ENCODE data around the gene GALNT2. TPM values are rescaled to one million over a fixed set of nuclear protein-coding genes. Genes with fewer than 3 reads are reported as not detected.

GALNT2 gene
- total RNA-seq (2014; rRNA removed; shearing (Covaris generic)), result 44.2 and 47.0 TPM in 2 replicates
- polyA plus RNA-seq (2014; cell fraction: nucleus; rRNA removed), result 74.8 and 101 TPM in 2 replicates

- peak; percentile 87 for DNase-seq (ENCODE audit: extremely low read depth, low read depth)
These were observed at the start of gene GALNT2 for GRCh38 chr1:230066466-230067404. Gene GALNT2, plus strand, starts transcription at chr1:230067238. Its CDS starts 43 bp downstream, at chr1:230067281.

- no peak for DNase-seq (ENCODE audit: extremely low read depth, low read depth)
These were observed 46.6 kb upstream of the GALNT2 start for GRCh38 chr1:230020451-230020850.

GRCh38 chr1:230022666-230023380 lies 44.2 kb upstream of the GALNT2 start:
- DNase-seq (ENCODE audit: extremely low read depth, low read depth), result no peak

DNA sequence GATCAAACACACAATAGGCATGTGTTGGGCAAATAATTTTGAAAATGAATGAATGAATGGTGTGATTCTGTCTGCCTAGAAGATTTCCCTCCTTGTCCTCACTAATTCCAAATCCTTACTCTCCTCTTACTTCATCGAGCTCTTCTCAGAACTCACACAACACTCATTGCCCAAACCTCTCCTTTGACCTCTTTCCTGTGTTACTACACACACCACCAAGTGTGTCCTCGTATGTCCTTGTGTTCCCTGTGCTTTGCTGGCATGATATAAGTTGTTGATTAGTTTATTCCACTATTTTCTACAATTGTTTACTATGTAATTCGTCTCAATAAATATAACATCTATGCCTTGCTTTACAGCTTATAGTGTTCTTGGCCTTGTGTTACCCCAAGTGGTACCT lies 41.4 kb upstream of the GALNT2 start:
- DNase-seq (ENCODE audit: extremely low read depth, low read depth), result no peak

DNA sequence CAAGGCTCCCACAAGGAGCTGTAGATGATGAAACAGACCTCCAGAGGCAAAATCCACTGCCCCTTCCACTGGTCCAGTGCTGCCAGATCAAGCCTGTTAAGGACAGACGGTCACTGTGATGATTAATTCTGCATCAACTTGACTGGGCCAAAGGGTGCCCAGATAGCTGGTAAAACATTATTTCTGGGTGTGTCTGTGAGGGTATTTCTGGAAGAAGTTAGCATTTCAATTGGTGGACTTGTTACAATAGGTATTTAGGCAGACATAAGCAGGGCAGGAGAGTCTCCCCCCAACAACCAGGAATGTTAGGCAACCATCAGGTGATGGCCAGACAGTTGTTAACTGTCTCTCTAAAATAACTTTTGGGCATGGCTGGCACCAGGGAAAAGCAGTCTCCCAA lies 40.9 kb upstream of the GALNT2 start:
- no peak for DNase-seq (ENCODE audit: extremely low read depth, low read depth)

DNA sequence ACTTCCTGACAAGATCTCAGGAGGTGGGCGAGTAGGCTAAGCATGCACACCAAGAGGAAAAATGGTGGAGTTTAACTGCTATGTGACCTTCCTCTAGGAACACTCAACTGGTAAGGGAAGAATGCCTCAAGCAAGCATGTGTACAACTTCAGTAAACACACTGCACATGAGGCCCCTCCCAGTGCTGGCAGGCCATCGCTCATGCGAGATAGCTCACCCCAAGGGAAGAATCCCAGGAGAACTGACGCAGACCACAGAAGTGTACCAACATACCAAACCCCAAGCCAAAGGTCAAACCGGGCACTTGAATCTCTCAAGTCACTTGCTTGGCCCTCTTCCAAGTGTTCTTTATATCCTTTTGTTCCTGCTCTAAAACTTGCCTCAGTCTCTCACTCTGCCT lies 40.5 kb upstream of the GALNT2 start:
- no peak for DNase-seq (ENCODE audit: extremely low read depth, low read depth)

DNA sequence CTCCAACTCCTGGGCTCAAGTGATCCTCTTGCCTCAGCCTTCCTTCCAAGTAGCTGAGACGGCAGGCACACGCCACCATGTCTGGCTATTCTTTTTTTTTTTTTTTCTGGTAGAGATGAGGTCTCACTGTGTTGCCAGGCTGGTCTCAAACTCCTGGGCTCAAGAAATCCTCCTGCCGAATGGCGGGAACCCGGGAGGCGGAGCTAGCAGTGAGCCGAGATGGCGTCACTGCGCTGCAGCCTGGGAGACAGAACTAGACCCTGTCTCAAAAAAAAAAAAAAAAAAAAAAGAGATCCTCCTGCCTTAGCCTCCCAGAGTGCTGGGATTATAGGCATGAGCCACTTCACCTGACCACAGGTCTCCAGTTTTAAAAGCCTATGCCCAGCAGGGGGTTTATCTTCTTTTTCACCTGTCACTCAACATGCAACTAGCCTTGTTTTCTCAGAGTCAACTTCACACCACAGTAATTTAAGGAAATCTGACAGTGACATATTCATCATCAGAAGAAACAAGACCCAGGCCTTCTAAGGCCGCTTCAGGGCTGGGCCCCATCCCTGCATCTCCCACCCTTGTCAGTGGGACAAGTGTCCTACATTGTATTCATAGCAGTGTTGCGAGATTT lies 38.3 kb upstream of the GALNT2 start:
- no peak for DNase-seq (ENCODE audit: extremely low read depth, low read depth)

- DNase-seq (ENCODE audit: extremely low read depth, low read depth), result no peak
These were observed 37.6 kb upstream of the GALNT2 start for GRCh38 chr1:230029244-230029941.

GRCh38 chr1:230030122-230030821 lies 36.8 kb upstream of the GALNT2 start:
- no peak for DNase-seq (ENCODE audit: extremely low read depth, low read depth)

GRCh38 chr1:230031131-230031530 lies 35.9 kb upstream of the GALNT2 start:
- no peak for DNase-seq (ENCODE audit: extremely low read depth, low read depth)

DNA sequence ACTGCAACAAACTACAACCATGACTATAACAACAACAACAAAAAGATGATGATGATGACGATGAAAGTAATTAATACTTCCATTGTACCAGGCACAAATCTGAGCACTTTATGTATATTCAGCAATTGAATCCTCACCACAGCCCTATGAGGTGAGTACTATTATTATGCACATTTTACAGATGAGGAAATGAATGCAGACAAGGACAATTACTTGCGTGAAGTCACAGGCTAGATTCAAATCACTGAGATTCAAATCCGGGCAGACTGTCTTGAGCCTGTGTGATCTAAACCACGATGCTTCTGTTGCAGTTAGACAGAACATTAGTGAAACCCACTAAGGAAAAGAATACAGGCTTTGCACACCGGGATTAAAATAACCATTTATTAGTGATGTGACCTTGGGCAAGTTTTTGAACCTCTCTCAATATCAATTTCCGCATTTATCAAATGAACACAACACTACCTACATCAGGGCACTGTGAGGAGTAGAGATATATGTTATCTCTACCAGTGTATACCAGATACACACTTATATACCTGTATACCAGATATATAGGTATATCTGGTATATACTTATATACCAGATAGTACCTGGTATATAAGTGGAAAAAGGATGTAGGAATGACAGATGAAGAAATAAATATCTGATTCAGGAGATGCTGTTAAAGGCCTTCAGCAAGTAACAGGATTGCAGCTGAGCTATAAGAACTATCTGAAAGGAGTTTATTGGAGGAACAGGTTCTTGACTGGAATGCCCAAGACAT lies 34.3 kb upstream of the GALNT2 start:
- no peak for DNase-seq (ENCODE audit: extremely low read depth, low read depth)

GRCh38 chr1:230037261-230037660 lies 29.8 kb upstream of the GALNT2 start:
- DNase-seq (ENCODE audit: extremely low read depth, low read depth), result no peak

DNA sequence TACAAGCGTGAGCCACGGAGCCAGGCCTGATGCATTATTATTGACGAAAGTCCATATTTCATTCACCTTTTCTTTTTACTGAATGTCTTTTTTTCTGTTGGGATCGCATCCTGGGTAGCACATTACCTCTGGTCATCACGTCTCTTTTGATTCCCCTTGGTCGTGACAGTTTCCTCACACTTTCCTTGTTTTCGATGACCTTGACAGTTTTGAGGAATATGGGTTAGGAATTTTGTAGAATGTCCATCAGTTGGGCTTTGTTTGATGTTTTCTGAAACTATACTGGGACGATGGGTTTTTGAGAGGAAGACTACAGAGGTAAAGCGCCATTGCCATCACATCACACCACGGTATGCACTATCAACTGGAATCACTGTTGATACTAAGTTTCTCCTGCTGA lies 26.6 kb upstream of the GALNT2 start:
- DNase-seq (ENCODE audit: extremely low read depth, low read depth), result no peak

DNA sequence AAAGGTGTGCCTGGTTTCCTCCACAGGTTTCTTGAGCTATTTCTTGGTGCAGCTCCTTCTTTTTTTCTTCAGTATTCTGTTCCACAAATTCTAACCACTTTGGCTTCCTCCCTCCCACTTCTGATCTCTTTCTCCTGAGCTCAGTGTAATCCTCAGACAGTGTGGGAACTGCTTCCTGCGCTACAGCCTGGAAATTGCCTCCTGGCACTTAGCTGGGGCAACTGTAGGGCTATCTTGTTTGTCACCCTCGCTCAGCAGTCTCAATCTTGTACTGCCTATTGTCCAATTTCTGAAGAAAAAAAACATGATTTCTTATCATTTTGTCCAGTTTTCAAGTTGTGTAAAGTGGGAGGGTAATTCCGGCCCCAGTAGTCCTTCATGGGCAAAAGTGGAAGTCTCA lies 24.0 kb upstream of the GALNT2 start:
- no peak for DNase-seq (ENCODE audit: extremely low read depth, low read depth)

DNA sequence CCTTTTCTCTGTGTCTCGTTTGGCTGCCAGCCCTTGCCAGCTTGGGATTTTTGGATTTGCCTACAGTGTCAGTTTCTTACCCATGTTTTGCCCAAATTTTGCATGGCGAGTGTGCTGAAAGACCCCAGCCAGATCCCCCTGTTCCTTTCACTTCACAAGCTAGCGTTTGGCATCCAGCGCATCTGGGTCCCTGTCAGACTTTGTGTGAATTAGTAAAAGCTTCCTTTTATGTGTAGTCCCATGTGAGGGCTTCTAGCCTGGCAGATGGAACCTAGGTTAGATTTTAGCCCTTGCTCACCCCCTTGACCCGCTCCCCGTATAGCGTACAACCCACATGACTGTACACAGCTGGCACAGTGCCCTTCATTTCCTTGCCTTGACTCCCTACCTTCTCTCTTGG lies 22.3 kb upstream of the GALNT2 start:
- DNase-seq (ENCODE audit: extremely low read depth, low read depth), result no peak

DNA sequence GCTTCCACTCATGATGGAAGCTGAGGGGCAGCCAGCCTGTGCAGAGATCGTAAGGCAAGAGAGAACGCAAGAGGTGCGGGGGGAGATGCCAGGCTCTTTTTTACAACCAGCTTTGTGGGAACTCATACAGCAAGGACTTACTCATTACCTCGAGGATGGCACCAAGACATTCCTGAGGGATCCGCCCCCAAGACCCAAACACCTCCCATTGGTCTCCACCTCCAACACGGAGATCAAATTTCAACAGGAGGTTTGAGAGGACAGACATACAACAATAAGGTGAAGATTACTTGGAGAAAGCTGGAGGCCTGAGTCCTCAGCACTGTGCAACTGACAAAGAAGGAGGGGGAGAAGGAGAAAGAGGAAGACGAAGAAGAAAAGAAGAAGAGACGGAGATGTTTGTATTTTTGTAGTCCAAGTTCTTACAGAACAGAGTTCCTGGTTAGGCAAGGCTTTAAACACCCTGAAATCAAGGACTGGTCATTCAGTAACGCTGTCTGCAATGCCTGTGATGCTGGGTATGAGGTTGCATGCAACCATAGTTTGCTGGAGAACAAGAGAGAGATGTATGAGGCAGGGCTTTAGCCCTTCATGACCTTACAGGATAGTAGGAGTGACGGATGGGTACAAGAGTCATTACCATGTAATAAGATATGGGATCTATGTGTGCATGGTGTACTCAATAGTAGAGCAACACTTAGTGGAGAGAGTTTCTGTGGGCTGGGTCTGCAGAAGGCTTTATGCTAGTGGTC lies 19.7 kb upstream of the GALNT2 start:
- DNase-seq (ENCODE audit: extremely low read depth, low read depth), result no peak

DNA sequence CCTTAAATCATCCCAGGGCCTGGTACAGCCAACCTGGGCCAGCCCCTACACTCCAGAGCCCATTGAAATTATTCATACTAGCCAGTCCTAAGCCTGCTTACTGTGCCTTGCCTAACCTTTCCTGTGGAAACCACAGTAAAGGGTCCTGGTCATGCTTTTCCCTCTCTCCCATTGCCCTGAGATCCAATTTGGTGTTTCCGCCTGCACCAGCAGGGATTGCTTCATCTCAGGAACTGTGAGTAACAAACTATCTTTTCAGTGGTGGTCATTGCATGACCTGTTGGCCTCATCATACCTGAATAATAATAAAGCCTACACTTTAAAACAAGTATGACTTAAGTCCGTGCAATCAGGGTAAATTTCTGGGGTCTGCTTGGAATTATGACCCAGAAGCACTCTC lies 18.7 kb upstream of the GALNT2 start:
- no peak for DNase-seq (ENCODE audit: extremely low read depth, low read depth)

GRCh38 chr1:230048922-230049321 lies 18.1 kb upstream of the GALNT2 start:
- DNase-seq (ENCODE audit: extremely low read depth, low read depth), result no peak

DNA sequence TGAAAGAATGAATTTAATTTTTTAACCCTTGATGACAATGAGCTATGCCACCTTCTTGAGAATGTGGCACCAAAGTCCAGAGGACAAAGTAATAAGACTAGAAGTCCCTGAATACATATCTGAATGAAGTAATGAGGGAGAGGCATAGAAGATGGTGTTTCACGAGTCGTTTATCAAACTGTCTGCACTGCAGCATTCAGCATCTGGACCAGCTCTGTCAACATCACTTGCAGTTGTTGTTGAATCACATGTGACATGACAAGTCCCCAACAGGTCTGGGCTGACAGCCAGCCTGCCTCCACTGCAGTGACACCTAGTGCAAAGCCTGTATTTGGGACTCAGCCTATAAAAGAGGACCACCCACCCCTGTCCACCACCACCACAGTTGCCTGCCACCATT lies 17.3 kb upstream of the GALNT2 start:
- DNase-seq (ENCODE audit: extremely low read depth, low read depth), result no peak
